Esophagus squamous epithelium (tissue), 4 donors: ENCODE data around the gene CAMK2D.

ENCODE experiments used
- POLR2A ChIP-seq, 4 donors: fragments of 450-650 bp; IDR thresholded peaks; one replicate each; pipeline ENCODE4 v1.6.1; 2017; ENCODE audit warnings: antibody characterized with exemption in 4 of 4, mild to moderate bottlenecking in 4 of 4, moderate library complexity in 3 of 4
- TF ChIP-seq, protein P1 (sequence below), 6 experiments: fragments of 450-650 bp in 4 of 6; fragments of 200-600 bp in 2 of 6; sonication (generic) in 2 of 6; IDR thresholded peaks; one replicate each; pipeline ENCODE4 v1.5.1; 2016 to 2019; ENCODE audit warnings: antibody characterized with exemption in 6 of 6, mild to moderate bottlenecking in 4 of 6, moderate library complexity in 4 of 6

DNA sequence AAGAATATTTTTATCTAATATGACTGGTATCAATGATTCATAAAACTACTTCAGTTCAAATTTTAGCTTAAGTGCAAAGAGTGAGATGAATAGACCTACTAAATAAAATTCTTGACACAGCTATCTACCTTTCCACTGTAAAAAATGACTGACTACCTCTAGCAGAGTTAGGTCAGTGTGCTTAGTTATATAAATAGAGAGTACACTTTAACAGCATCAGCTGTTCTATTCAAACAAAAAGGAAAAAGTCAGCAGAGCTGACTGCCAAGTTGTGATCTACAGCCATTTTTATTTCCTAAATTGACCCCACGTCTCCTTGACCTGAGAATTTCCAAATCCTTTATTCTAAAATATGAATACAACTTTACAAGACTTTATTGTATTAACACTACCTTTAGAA lies 262.4 kb downstream of the CAMK2D start:
- TF ChIP-seq, protein P1, sequence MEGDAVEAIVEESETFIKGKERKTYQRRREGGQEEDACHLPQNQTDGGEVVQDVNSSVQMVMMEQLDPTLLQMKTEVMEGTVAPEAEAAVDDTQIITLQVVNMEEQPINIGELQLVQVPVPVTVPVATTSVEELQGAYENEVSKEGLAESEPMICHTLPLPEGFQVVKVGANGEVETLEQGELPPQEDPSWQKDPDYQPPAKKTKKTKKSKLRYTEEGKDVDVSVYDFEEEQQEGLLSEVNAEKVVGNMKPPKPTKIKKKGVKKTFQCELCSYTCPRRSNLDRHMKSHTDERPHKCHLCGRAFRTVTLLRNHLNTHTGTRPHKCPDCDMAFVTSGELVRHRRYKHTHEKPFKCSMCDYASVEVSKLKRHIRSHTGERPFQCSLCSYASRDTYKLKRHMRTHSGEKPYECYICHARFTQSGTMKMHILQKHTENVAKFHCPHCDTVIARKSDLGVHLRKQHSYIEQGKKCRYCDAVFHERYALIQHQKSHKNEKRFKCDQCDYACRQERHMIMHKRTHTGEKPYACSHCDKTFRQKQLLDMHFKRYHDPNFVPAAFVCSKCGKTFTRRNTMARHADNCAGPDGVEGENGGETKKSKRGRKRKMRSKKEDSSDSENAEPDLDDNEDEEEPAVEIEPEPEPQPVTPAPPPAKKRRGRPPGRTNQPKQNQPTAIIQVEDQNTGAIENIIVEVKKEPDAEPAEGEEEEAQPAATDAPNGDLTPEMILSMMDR (IDR thresholded peaks at IDR 0.05) = no peak
- no peak for TF ChIP-seq POLR2A (IDR thresholded peaks at IDR 0.05)
